Measurements from ENCODE around the gene ARFIP1. TPM values are rescaled to one million over a fixed set of nuclear protein-coding genes. Genes with fewer than 3 reads are reported as not detected.

Gene ARFIP1
- total RNA-seq, 2 experiments from 2014 or later = 13.1 to 13.8 TPM

DNA sequence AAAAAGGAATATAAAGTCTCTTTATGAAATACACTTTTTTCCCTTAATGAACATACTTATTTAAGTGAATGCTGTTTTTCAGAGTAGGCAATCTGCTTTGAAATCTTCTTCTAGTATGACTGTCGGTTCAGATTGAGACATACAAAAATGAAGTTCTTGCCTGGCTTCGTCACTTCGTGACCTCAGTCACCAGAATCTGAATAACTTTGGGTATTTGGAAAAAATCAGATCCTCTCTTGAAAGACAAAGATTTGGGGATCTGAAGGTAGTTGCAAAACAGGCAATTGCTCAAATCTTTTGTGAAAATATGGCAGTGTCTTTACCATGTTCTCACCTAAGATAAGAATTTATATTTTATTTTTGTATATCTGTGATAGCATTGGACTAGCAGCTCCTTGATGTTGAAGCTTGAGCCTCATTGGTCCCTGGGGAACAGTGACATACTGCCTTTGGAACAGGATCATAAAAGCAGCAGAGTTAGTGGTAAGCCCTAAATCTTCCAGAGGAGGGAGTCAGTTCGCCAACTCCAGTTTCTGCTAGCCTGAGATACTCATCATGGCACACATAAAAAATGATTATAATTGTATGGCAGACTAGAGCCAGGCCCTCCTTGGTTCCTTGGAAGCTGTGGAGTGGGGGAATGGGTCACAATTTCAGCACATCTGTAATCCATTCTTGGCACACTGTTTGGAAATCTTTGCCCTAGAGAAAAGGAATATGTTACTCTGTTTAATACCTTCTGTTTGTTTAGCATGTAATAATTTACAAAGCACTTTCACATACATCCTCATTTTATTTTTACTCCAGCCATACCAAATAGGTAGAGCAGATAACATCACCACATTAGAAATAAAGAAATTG lies 5.0 kb downstream of the ARFIP1 start:
- ChIA-PET POLR2A (no interaction called here), CTCF (no interaction called here)

DNA sequence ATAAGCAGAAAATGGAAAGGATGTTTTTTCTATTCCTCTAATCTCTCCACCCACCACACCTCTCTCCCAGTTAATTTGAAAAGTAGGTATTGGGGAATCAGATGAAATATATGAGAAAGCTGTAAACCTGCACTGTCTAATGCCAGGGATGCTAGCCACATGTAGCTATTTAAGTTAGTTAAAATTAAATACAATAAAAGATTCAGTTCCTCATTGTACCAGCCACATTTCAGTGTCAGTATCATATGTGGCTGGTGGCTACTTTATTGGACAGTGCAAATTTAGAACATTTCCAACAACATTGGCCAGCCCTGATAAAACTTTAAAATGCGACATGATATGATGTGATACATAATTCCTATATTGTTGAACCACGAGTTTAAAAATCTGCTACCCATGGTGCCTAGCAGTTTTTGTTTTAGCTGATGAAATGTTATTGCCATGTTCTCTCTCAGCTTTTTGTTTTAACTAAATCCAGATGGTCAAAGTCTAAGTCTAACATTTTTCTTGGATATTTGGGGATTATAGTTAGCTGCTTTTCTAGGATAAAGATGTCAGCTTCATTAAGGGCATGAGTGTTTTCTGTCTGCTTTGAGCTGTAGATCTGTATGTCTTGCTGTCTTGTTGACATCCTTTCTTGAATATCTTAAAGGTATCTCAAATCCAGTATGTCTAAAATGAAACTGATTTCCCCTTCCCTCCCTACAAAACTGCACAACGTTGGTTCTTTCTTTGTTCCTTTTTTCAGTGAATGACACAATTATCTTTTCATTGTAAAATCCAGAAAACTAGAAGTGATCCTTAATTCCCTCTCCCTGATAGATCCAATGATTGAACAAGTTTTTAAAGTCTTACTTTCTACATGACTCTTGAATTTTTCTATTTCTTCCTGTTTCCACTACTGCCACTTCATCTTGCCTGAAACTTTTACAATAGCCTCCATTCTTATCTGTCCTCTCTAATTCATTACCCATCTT lies 6.2 kb downstream of the ARFIP1 start:
- ChIA-PET POLR2A (no interaction called here), CTCF (no interaction called here)

DNA sequence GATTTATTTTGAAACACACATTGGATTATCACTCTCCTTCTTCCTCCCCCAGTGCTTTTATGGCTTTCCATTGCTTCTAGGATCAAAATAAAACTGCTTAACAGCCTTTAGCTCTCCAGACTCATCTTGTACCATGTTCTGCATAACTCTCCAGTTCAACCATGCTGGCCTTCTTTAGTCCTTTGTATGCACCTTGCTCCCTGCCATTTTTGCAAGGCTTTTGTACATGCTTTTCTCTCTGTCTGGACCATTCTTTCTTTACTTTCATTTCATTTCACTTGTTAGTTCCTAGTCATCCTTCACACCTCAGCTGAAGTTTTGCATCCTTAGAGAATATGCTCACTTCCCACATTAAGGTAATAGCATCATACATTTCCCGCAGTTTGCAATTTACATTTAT lies 6.9 kb downstream of the ARFIP1 start:
- CTCF ChIA-PET = no interaction called here

DNA sequence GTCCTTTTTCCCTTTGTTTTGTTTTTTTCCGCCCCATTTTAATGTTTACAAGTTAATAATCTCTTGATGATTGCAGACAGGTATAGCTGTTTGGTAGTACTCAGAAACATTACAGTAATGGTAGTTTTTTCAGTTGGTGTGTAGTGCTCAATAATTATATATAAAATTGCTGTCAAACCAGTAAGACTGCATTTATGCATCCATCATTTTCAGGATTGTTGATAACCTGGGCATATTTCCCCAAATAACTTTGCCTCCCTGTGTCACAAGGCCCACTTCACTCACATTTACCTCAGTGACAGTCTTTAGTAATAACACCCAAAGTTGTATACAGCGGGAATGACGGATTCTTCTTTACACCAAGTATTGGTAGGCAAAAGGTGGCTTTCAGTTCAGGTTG lies 16.1 kb downstream of the ARFIP1 start:
- ChIA-PET POLR2A (no interaction called here), CTCF (no interaction called here)

More for the DNA sequence above, 6.9 kb downstream of the ARFIP1 start:
- POLR2A ChIA-PET = no interaction called here

DNA sequence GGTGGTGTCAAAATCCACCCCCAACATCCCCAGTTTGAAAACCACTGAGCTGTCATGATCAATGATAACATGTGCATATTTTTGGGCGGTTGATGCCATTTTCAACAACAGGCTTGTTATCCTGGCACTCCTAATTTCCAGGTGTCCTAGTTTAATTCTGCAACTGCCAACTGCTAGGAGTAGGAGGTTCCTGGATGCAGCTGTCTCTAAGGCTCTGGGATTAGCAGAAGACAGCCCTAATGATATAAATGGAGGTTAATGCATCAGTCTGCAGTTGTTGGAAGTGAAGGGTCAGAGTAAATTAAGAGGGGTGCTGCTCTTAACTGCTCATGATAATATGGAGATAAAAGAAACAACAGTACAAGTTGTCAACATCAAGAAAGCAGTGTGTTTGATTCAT lies 23.8 kb downstream of the ARFIP1 start:
- ChIA-PET CTCF (no interaction called here), POLR2A (no interaction called here)

DNA sequence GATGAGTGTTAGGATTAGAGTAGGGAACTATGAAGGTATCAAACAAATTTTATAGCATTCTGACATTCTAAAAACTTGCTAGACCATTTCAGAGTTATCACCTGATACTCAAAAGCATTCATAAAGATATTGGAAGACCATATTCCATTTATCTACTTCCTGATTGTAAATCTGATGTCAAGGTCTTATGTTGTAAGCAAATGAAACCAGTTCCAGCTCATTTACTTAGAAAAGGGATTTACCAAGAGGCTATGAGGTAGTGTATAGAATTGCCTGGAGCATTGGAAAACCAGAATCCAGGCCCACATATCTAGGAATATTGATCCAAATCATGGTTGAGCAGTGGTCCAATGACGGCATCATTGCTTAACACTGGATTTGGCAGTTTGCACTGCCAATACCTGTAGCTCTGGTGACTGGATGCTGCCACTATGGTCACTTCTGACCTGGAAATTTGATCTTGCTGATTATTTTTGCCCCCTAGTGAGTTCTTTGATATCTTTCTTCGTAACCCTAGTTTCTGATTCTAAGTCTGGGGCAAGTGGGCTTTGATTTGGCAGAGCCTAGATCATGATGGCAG lies 25.4 kb downstream of the ARFIP1 start:
- CTCF ChIA-PET = interaction anchor here (0.6 kb wide), 1 partner anchor 347 kb away, joined by 3 read pairs; no protein-coding TSS in a partner anchor
- POLR2A ChIA-PET = no interaction called here

DNA sequence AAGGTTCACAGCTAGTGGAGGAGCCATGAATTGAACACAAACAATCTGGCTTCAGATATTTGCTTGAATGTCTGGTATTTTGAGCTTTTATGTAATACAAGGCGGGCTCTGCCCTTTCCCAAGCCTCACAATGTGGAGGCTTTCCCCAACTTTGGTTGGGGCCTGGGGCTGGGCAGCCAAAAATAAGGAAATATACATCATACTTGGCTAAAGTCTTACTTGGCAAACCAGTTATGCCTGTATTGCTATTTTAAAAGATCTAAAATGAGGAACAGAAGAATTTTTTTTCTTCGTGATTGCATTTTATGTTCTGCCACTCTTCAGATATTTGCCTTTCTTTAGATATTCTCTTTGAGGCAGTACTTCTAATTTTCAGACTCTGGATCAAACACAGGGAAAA lies 26.1 kb downstream of the ARFIP1 start:
- ChIA-PET POLR2A (no interaction called here), CTCF (no interaction called here)

DNA sequence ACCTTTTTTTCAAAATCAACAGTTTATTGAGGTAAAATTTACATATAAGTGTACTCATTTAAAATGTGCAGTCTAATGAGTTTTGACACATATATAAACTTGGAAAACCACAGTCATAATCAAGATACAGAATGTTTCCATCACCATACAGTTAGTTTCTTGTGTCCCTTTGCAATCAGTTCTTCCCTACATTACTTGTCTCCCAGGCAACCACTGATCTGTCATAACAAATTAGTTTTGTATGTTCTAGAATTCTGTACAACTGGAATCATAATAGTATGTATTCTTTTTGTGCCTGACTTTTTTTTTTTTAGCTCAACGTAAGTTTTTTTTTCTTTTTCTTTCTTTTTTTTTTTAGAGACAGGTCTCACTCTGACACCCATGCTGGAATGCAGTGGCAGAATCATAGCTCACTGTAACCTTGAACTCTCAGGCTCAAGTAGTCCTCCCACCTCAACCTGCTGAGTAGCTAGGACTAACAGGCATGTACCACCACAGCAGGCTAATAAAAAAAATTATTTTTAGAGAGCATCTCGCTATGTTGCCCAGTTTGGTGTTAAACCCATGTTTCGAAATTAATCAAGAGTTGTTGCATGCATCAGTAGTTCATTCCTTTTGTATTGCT lies 26.9 kb downstream of the ARFIP1 start:
- ChIA-PET CTCF (no interaction called here), POLR2A (no interaction called here)

DNA sequence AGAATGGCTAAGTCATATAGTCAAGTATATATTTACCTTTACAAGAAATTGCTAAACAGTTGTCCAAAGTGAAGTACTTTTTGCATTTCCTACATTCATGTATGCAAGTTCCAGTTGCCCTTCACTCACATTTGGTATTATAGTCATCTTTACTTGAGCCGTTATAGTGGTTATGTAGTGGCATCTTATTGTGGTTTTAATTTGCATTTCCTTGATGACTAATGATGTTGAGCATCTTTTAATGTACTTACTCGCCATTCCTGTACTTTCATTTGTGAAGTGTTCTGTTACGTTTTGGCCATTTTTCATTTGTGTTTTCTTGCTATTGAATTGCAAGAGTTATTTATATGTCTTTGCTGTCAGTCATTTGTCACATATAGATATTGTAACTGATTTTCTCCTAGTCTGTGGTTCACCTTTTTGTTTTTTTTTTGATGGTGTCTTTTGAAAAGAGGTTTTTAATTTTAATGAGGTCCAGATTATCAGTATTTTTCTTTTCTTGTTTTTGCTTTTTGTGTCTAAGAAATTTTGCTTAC lies 27.6 kb downstream of the ARFIP1 start:
- CTCF ChIA-PET = no interaction called here
- POLR2A ChIA-PET = no interaction called here

DNA sequence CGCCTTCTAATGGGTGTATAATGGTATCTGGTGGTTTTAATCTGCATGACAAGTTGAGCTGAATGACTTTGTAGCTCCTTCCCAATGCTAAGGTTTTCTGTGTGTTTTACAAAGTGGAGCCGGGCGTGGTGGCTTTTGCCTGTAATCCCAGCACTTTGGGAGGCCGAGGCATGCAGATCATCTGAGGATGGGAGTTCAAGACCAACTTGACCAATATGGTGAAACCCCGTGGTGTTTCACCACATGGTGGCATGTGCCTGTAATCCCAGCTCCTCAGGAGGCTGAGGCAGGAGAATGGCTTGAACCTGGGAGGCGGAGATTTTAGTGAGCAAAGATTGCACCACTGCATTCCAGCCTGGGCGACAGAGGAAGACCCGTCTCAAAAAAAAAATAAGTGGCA lies 28.9 kb downstream of the ARFIP1 start:
- CTCF ChIA-PET = interaction anchor here (0.6 kb wide), 1 partner anchor 1614 kb away, joined by 5 read pairs; no protein-coding TSS in a partner anchor
- POLR2A ChIA-PET = interaction anchor here (0.7 kb wide), 1 partner anchor 1779 kb away, joined by 3 read pairs; no protein-coding TSS in a partner anchor

DNA sequence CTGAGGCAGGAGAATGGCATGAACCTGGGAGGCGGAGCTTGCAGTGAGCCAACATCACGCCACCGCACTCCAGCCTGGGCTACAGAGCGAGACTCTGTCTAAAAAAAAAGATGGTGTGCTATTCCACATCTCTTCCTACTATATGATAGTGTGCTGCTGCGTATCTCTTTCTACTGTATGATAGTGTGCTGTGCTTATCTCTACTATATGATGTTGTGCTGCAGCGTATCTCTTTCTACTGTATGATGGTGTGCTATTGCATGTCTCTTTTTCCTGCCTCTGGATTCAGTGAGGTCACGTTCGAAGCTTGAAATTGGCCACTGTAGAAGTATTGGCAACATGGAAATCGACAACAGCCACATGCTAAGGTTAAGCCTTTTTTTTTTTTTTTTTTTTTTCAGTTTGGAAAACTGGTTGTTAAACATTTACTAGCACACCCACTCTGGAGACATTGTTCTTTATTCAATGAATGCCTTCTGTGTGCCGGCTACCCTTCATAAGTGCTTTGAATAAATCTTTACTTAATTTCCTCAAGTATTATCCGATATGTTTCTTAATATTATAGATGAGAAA lies 31.0 kb downstream of the ARFIP1 start:
- ChIA-PET POLR2A (interaction anchor here (0.7 kb wide), 1 partner anchor 185 kb away, joined by 6 read pairs; no protein-coding TSS in a partner anchor), CTCF (interaction anchor here (1.1 to 1.3 kb wide), 2 partner anchors 304 to 317 kb away, joined by 3 read pairs; no protein-coding TSS in a partner anchor)

DNA sequence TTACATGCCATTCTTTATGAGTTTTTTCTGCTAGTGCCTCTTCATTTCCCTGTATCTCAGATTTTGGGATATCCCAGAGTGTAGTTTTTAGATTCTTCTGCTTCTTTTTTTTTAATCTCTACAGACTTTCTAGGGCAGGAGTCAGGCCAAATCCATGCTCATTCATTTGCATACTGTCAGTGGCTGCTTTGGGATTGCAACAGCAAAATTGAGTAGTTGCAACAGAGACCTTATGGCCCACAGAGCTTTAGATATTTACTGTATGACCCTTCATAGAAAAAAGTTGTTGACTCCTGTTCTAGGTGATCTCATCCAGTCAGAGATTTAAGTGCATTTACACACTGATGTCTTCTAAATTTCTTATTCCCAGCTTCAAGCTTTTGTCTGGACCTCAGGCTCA lies 35.3 kb downstream of the ARFIP1 start:
- CTCF ChIA-PET = interaction anchor here (0.7 kb wide), 1 partner anchor 356 kb away, joined by 4 read pairs; no protein-coding TSS in a partner anchor
- POLR2A ChIA-PET = no interaction called here

DNA sequence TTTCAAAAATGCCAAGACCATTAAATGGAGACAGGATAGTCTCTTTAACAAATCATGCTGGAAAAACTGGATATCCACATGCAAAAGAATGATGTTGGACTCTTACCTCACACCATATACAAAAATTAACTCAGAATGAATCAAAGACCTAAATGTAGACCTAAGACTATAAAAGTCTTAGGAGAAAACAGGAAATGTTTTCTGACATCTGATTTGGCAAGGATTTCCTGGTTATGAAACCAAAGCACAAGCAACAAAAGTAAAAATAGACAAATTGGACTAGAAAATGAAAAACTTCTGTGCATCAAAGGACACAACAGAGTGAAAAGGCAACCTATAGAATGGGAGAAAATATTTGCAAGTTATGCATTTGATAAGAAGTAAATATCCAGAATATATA lies 37.6 kb downstream of the ARFIP1 start:
- ChIA-PET CTCF (no interaction called here), POLR2A (no interaction called here)

DNA sequence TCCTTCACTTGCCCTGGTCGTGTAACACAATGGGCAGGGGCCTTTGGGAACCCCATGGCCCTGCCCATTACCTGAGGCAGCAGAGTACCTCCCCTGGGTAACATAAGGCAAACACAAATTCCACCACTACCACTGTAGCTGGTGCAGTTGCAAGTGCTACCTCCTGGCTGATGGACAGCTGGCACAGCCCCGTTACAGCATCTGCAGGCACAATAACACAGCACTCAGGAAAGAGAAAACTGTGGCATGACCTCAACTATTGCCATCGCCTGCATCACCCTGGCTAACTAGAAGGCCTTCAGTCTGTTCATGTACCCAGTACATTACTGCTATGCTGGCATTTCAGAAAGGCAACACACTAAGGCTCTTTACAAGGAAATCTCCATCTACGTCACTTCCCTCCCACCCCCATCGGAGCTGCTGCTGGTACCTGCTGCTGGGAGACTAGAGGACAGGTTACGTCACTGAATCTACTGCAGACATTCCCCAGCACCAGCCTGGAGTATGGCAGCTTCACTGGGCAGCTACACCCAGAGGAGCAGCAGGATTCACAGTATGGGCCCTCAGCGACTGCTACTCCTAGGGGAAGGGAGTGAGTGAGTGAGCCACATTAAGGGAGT lies 39.4 kb downstream of the ARFIP1 start:
- CTCF ChIA-PET = no interaction called here
- POLR2A ChIA-PET = no interaction called here

DNA sequence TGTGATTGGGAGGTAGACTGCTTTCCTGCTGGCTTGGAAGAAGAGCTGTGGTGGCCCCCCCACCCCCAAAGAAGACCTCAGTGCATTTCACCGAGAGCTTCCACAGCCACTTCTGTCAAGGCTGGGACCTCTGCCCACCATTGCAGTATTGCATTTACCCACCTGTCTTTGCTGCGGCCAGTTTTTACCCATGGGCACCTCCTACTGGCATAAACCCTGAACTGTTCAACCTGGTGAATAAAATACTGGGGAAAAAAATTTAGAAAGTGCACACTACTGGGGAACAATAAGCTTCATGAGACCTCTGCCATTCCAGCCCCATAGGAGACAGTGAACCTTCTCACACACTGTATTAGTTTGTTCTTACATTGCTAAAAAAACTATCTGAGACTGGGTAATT lies 40.3 kb downstream of the ARFIP1 start:
- POLR2A ChIA-PET = no interaction called here
- CTCF ChIA-PET = no interaction called here

DNA sequence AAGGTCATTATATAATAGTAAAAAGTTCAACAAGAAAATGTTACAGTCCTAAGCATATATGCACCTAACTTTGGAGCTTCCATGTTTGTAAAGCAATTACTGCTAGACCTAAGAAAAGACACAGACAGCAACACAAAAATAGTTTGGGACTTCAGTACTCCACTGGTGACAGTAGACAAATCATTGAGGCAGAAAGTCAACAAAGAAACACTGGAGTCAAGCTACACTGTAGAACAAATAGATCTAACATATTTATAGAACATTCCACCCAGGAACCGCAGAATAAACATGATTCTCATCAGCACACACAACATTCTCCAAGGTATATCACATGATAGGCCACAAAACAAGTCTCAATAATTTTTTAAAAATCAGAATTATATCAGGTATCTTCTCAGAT lies 42.6 kb downstream of the ARFIP1 start:
- CTCF ChIA-PET = no interaction called here
- POLR2A ChIA-PET = no interaction called here

DNA sequence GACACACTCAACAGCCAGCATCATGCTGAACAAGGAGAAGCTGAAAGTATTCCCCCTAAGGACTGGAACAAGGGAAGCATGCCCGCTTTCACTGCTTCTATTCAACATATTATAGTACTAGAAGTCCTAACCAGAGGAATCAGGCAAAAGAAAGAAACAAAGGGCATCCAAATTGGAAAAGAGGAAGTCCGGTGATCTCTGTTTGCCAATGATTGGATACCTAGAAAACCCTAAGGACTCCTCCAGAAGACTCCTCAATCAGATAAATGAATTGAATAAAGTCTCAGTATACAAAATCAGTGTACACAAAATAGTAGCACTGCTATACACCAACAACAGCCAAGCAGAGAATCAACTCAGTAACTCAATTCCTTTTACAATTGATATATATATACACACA lies 44.8 kb downstream of the ARFIP1 start:
- ChIA-PET CTCF (no interaction called here), POLR2A (no interaction called here)

DNA sequence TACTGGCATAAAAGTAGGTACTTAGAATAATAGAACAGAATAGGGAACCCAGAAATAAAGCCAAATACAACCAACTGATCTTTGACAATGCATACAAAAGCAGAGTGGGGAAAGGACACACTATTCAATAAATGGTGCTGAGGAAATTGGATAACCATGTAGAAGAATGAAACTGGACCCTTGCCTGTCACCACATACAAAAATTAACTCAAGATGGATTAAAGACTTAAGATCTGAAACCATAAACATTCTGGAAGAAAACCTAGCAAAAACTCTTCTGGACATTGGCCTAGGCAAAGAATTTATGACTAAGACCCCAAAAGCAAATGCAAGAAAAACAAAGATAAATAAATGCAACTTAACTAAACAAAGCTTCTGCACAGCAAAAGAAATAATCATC lies 45.6 kb downstream of the ARFIP1 start:
- POLR2A ChIA-PET = no interaction called here
- CTCF ChIA-PET = no interaction called here

DNA sequence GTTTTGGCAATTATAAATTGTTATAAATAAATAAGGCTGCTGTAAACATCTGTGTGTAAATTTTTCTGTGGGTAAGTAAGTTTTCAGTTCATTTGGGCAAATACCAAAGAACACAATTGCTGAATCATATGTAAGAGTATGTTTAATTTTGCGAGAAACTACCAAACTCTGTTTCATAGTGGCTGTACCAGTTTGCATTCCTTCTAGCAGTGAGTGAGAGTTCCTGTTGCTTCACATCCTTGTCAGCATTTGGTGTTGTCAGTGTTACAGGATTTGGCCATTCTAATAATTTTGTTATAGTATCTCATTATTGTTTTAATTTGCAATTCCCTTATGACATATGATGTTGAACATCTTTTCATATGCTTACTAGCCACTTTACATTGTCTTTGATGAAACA lies 48.4 kb downstream of the ARFIP1 start:
- POLR2A ChIA-PET = no interaction called here
- CTCF ChIA-PET = no interaction called here

Measured in activated CD8-positive, alpha-beta memory T cell treated with anti-CD3 and anti-CD28 coated beads for 36 hours (primary cell).